Measurements from ENCODE around the gene NTSR1.
"Not testable (repeated sequence)": the region's sequence is repeated elsewhere in the genome, so short reads cannot be mapped to it uniquely, and the experiment has no call there.

Gene NTSR1

GRCh38 chr20:62675156-62675876 is 33.3 kb upstream of the NTSR1 start:
- DNase-seq, result no peak

GRCh38 chr20:62675877-62676260 is 32.8 kb upstream of the NTSR1 start:
- DNase-seq, result no peak

GRCh38 chr20:62676976-62677375 is 31.7 kb upstream of the NTSR1 start:
- no peak for DNase-seq

- DNase-seq, result no peak
Measured at GRCh38 chr20:62677678-62678077, 31.0 kb upstream of the NTSR1 start.

GRCh38 chr20:62678553-62678952 is 30.1 kb upstream of the NTSR1 start:
- DNase-seq, result no peak

- no peak for DNase-seq
Measured at GRCh38 chr20:62679978-62680589, 28.6 kb upstream of the NTSR1 start.

- DNase-seq, result no peak
Measured at GRCh38 chr20:62682912-62683517, 25.6 kb upstream of the NTSR1 start.

GRCh38 chr20:62683660-62684322 is 24.8 kb upstream of the NTSR1 start:
- not testable (repeated sequence) for DNase-seq

GRCh38 chr20:62684981-62685380 is 23.7 kb upstream of the NTSR1 start:
- no peak for DNase-seq

- DNase-seq, result no peak
Measured at GRCh38 chr20:62685781-62686555, 22.7 kb upstream of the NTSR1 start.

GRCh38 chr20:62686869-62687830 is 21.5 kb upstream of the NTSR1 start:
- DNase-seq, result no peak

GRCh38 chr20:62688083-62688482 is 20.6 kb upstream of the NTSR1 start:
- DNase-seq, result no peak

- DNase-seq, result no peak
Measured at GRCh38 chr20:62688855-62689460, 19.7 kb upstream of the NTSR1 start.

- no peak for DNase-seq
Measured at GRCh38 chr20:62689861-62690260, 18.8 kb upstream of the NTSR1 start.

- DNase-seq, result no peak
Measured at GRCh38 chr20:62690261-62690820, 18.3 kb upstream of the NTSR1 start.

GRCh38 chr20:62691487-62691886 is 17.1 kb upstream of the NTSR1 start:
- no peak for DNase-seq

GRCh38 chr20:62692176-62692575 is 16.5 kb upstream of the NTSR1 start:
- DNase-seq, result no peak

- DNase-seq, result no peak
Measured at GRCh38 chr20:62692801-62693523, 15.7 kb upstream of the NTSR1 start.

- DNase-seq, result no peak
Measured at GRCh38 chr20:62693524-62693922, 15.1 kb upstream of the NTSR1 start.

GRCh38 chr20:62694106-62694505 is 14.5 kb upstream of the NTSR1 start:
- DNase-seq, result no peak

Measured in CD4-positive, alpha-beta T cell treated with Interleukin-21 for 1 hour (primary cell).